SK-N-SH (cell line): ENCODE data around the gene PEX10. TPM values are rescaled to one million over a fixed set of nuclear protein-coding genes. Genes with fewer than 3 reads are reported as not detected.

Experiments
- CTCF ChIA-PET: fragments of 300-600, 350-600 bp; formaldehyde crosslinking; extraction: SDS; loops from one replicate; lab custom pipeline; 2021; lab: Yijun Ruan, JAX
- POLR2A ChIA-PET: fragments of 350-600 bp; sonication (Branson Sonifier 250); formaldehyde crosslinking; extraction: SDS; loops from one replicate; lab custom pipeline; 2020; ENCODE audit warnings: antibody characterized with exemption, inconsistent platforms; lab: Yijun Ruan, JAX
- DNase-seq: peaks from one replicate; pipeline ENCODE4 v3.0.0; 2012
- H2AFZ ChIP-seq: fragments of 200-600 bp; sonication (generic); 2 replicates; pipeline ENCODE4 v1.8.1; 2016; ENCODE audit warnings: antibody characterized with exemption, mild to moderate bottlenecking, low read depth
- H3F3A ChIP-seq: fragments of 200-600 bp; sonication (generic); replicated peaks from 2 replicates; pipeline ENCODE3; 2016; ENCODE audit warnings: antibody characterized with exemption, mild to moderate bottlenecking; ENCODE audit not compliant: insufficient read depth
- H3K27ac ChIP-seq, 2 experiments: fragments of 200-500 bp in 1 of 2; fragments of 200-600 bp in 1 of 2; sonication (Bioruptor generic) in 1 of 2; sonication (generic), shearing (Covaris generic) in 1 of 2; 2 replicates each; pipeline versions ENCODE4 v1.5.1 to v1.6.1; 2014 to 2016; ENCODE audit warnings: low read depth in 2 of 2, inconsistent platforms in 1 of 2, low read length in 1 of 2, mild to moderate bottlenecking in 1 of 2, mixed read lengths in 1 of 2
- H3K27me3 ChIP-seq: fragments of 200-600 bp; sonication (generic), shearing (Covaris generic); 2 replicates; pipeline ENCODE4 v1.6.1; 2016; ENCODE audit warnings: mixed run types; ENCODE audit not compliant: insufficient read depth
- H3K36me3 ChIP-seq, 2 experiments: fragments of 200-500 bp in 1 of 2; fragments of 200-600 bp in 1 of 2; sonication (Bioruptor generic) in 1 of 2; sonication (generic) in 1 of 2; replicated peaks in 1 of 2; 2 replicates each; pipeline versions ENCODE3 to v1.5.1; 2014 to 2016; ENCODE audit warnings: low read length in 1 of 2, mild to moderate bottlenecking in 1 of 2; ENCODE audit not compliant: insufficient read depth in 2 of 2, control insufficient read depth in 1 of 2
- H3K4me1 ChIP-seq, 2 experiments: fragments of 200-500 bp in 1 of 2; fragments of 200-600 bp in 1 of 2; sonication (Bioruptor generic) in 1 of 2; sonication (generic), shearing (Covaris generic) in 1 of 2; 2 replicates each; pipeline versions ENCODE4 v1.5.1 to v1.6.1; 2014 to 2016; ENCODE audit warnings: low read depth in 1 of 2, low read length in 1 of 2, mixed run types in 1 of 2; ENCODE audit not compliant: insufficient read depth in 2 of 2, control insufficient read depth in 1 of 2
- H3K4me2 ChIP-seq: fragments of 200-600 bp; sonication (generic), shearing (Covaris generic); 2 replicates; pipeline ENCODE4 v1.6.1; 2017; ENCODE audit warnings: mixed run types
- H3K4me3 ChIP-seq, 2 experiments: fragments of 200-500 bp in 1 of 2; fragments of 200-600 bp in 1 of 2; sonication (Bioruptor generic) in 1 of 2; sonication (generic), shearing (Covaris generic) in 1 of 2; 2 replicates each; pipeline versions ENCODE4 v1.5.1 to v1.8.1; 2014 to 2016; ENCODE audit warnings: low read depth in 2 of 2, inconsistent platforms in 1 of 2, low read length in 1 of 2, mild to moderate bottlenecking in 1 of 2, mixed read lengths in 1 of 2, moderate library complexity in 1 of 2
- H3K79me2 ChIP-seq: fragments of 200-600 bp; sonication (generic); 2 replicates; pipeline ENCODE4 v1.8.1; 2017; ENCODE audit warnings: mild to moderate bottlenecking; ENCODE audit not compliant: insufficient read depth
- H3K9ac ChIP-seq: fragments of 200-600 bp; sonication (generic); 2 replicates; pipeline ENCODE4 v1.6.1; 2017; ENCODE audit warnings: mixed run types
- H3K9me2 ChIP-seq: fragments of 200-600 bp; sonication (generic); 2 replicates; pipeline ENCODE4 v1.6.1; 2017; ENCODE audit warnings: mixed run types
- H3K9me3 ChIP-seq: fragments of 200-600 bp; sonication (generic); 2 replicates; pipeline ENCODE4 v1.6.1; 2017; ENCODE audit warnings: mixed run types, mild to moderate bottlenecking, moderate library complexity
- H4K20me1 ChIP-seq: fragments of 200-600 bp; sonication (generic); 2 replicates; pipeline ENCODE4 v1.6.1; 2017; ENCODE audit warnings: mild to moderate bottlenecking, mixed run types; ENCODE audit not compliant: insufficient read depth
- CHD2 ChIP-seq: fragments of 150-350 bp; IDR thresholded peaks from 2 replicates; pipeline ENCODE4 v1.6.1; 2018; ENCODE audit warnings: low read length; ENCODE audit not compliant: partially characterized antibody
- ELF1 ChIP-seq: IDR thresholded peaks from 2 replicates; pipeline ENCODE4 v1.4.0; 2012
- EP300 ChIP-seq, 2 experiments: IDR thresholded peaks; 2 replicates each; pipeline versions ENCODE4 v1.4.0 to v1.6.1; 2012; ENCODE audit warnings: borderline replicate concordance in 1 of 2, low read depth in 1 of 2, low read length in 1 of 2
- EZH2phosphoT487 ChIP-seq: fragments of 200-600 bp; sonication (generic); IDR thresholded peaks from 2 replicates; pipeline ENCODE4 v1.6.1; 2017; ENCODE audit warnings: low read depth, mixed run types, mild to moderate bottlenecking, antibody characterized with exemption, moderate library complexity, borderline replicate concordance
- FOSL2 ChIP-seq: IDR thresholded peaks from 2 replicates; pipeline ENCODE4 v1.4.0; 2012; ENCODE audit warnings: low read depth, mild to moderate bottlenecking, moderate library complexity, borderline replicate concordance
- FOXJ3 ChIP-seq: sonication (generic); formaldehyde crosslinking; IDR thresholded peaks from 2 replicates; pipeline ENCODE4 v1.5.1; 2020; ENCODE audit warnings: mild to moderate bottlenecking, missing genetic modification reagents
- FOXM1 ChIP-seq: IDR thresholded peaks from 2 replicates; pipeline ENCODE4 v1.4.0; 2012; ENCODE audit warnings: low read depth, mild to moderate bottlenecking
- GABPA ChIP-seq: IDR thresholded peaks from 2 replicates; pipeline ENCODE4 v1.4.0; 2012; ENCODE audit warnings: low read depth, mild to moderate bottlenecking
- MEF2A ChIP-seq: IDR thresholded peaks from 2 replicates; pipeline ENCODE4 v1.4.0; 2012; ENCODE audit warnings: low read depth, borderline replicate concordance
- MXI1 ChIP-seq: IDR thresholded peaks from 2 replicates; pipeline ENCODE4 v1.6.1; 2012; ENCODE audit warnings: mild to moderate bottlenecking, low read depth, low read length, improper control_type of control experiment
- NFIC ChIP-seq: IDR thresholded peaks from 2 replicates; pipeline ENCODE4 v1.4.0; 2012; ENCODE audit warnings: borderline replicate concordance
- NRF1 ChIP-seq: IDR thresholded peaks from 2 replicates; pipeline ENCODE4 v1.6.1; 2012; ENCODE audit warnings: low read depth, mild to moderate bottlenecking, low read length
- PBX3 ChIP-seq: IDR thresholded peaks from 2 replicates; pipeline ENCODE4; 2012
- POLR2AphosphoS5 ChIP-seq: IDR thresholded peaks from 2 replicates; pipeline ENCODE4 v1.6.1; 2012; ENCODE audit warnings: low read depth, low read length
- SIN3A ChIP-seq: IDR thresholded peaks from 2 replicates; pipeline ENCODE4 v1.6.1; 2012; ENCODE audit warnings: low read depth, mild to moderate bottlenecking, low read length, moderate library complexity, borderline replicate concordance
- TAF1 ChIP-seq: IDR thresholded peaks from 2 replicates; pipeline ENCODE4 v1.6.1; 2012; ENCODE audit warnings: low read depth, mild to moderate bottlenecking, low read length, moderate library complexity, borderline replicate concordance
- TCF12 ChIP-seq: IDR thresholded peaks from 2 replicates; pipeline ENCODE4 v1.4.0; 2012
- TEAD4 ChIP-seq: IDR thresholded peaks from 2 replicates; pipeline ENCODE4 v1.4.0; 2012; ENCODE audit warnings: mild to moderate bottlenecking, borderline replicate concordance; ENCODE audit not compliant: insufficient read depth
- USF2 ChIP-seq: fragments of 150-350 bp; IDR thresholded peaks from 2 replicates; pipeline ENCODE4 v1.6.1; 2017; ENCODE audit warnings: antibody characterized with exemption, low read length, low read depth, borderline replicate concordance
- YY1 ChIP-seq: IDR thresholded peaks from 2 replicates; pipeline ENCODE4 v1.4.0; 2012; ENCODE audit warnings: low read depth, mild to moderate bottlenecking
- WGBS: methylation state at CpG from one replicate; pipeline ENCODE4 v1.1.6; 2017; ENCODE audit warnings: low lambda C conversion rate; 5-methylcytosine and 5-hydroxymethylcytosine counted together
- polyA plus RNA-seq, 3 experiments: library from polyadenylated mRNA; depleted of rRNA; stranded (reverse); fragments of >200 nt; gene quantifications; 2 replicates each; pipeline ENCODE4 v1.2.3, GENCODE V29; 2012

PEX10 gene
- polyA plus RNA-seq, 1 of the 3 experiments (the other 2 are of a cell fraction) = 28.6 TPM

- no peak overlapping the region for H3K4me3 ChIP-seq
- H3K9ac ChIP-seq = no peak overlapping the region
- no peaks in the 10 kb centered on the region for H3K79me2 ChIP-seq
- H3K9me2 ChIP-seq = no peaks in the 10 kb centered on the region
- H2AFZ ChIP-seq = no peak overlapping the region
- H3K4me2 ChIP-seq = no peak overlapping the region
- DNase-seq = no peak
- ChIA-PET CTCF (no interaction called here), POLR2A (no interaction called here)
- no peaks in the 10 kb centered on the region for H3K27me3 ChIP-seq
- no peaks in the 10 kb centered on the region for H3F3A ChIP-seq
- H3K36me3 ChIP-seq = no peaks in the 10 kb centered on the region
- no peak for TF ChIP-seq MXI1
- no peak for TF ChIP-seq NFIC
- TF ChIP-seq SIN3A = no peak
- no peak for TF ChIP-seq GABPA
- TF ChIP-seq MEF2A = no peak
- no peak for TF ChIP-seq ELF1
- TF ChIP-seq NRF1 = no peak
- no peak for TF ChIP-seq CHD2
- no peak for TF ChIP-seq TCF12
- no peak for TF ChIP-seq EZH2phosphoT487
- TF ChIP-seq EP300 (IDR thresholded peaks at IDR 0.05; ENCODE audit: borderline replicate concordance in 1 of 2, low read depth in 1 of 2, low read length in 1 of 2) = no peak
- TF ChIP-seq YY1 = no peak
- TF ChIP-seq PBX3 = no peak
- TF ChIP-seq TEAD4 = no peak
- TF ChIP-seq FOXM1 = no peak
- no peak for TF ChIP-seq FOXJ3 (CRISPR knock-in tag)
- TF ChIP-seq TAF1 = no peak
- no peak for TF ChIP-seq USF2
- no peak for TF ChIP-seq POLR2AphosphoS5
- TF ChIP-seq FOSL2 = no peak
- 91% methylated on average over 26 of the region's 38 CpGs for WGBS
- no peaks in the 10 kb centered on the region for H3K9me3 ChIP-seq
- H3K27ac ChIP-seq = no peak overlapping the region
- no peaks in the 10 kb centered on the region; a peak in 1 of 4 replicates for H3K4me1 ChIP-seq
- H4K20me1 ChIP-seq = no peaks in the 10 kb centered on the region
Measured at GRCh38 chr1:2354511-2355372, 57.6 kb downstream of the PEX10 start.

Other genes starting within 250 kb of the PEX10 start
- gene FAAP20, start 217.8 kb downstream of the PEX10 start, polyA plus RNA-seq (2012; rRNA removed) = 35.6 and 58.3 TPM in 2 replicates
- gene SKI, start 184.2 kb downstream of the PEX10 start, polyA plus RNA-seq (2012; rRNA removed) = 3.5 and 7.2 TPM in 2 replicates
- gene MORN1, start 21.0 kb downstream of the PEX10 start, polyA plus RNA-seq (2012; rRNA removed) = 13.7 and 16.3 TPM in 2 replicates
- gene RER1, start 20.7 kb downstream of the PEX10 start, polyA plus RNA-seq (2012; rRNA removed) = 181 and 189 TPM in 2 replicates
- gene PLCH2, start 63.7 kb upstream of the PEX10 start, polyA plus RNA-seq (2012; rRNA removed) = 0.08 and 0.18 TPM in 2 replicates
- 15.1 and 16.6 TPM in 2 replicates for gene PANK4, start 114.0 kb upstream of the PEX10 start, polyA plus RNA-seq (2012; rRNA removed)
- gene HES5, start 117.7 kb upstream of the PEX10 start, polyA plus RNA-seq (2012; rRNA removed) = 0.03 and 0.05 TPM in 2 replicates
- gene TNFRSF14, start 143.8 kb upstream of the PEX10 start, polyA plus RNA-seq (2012; rRNA removed) = 0.19 and 0.28 TPM in 2 replicates
- gene PRXL2B, start 174.2 kb upstream of the PEX10 start, polyA plus RNA-seq (2012; rRNA removed) = 28.0 and 33.7 TPM in 2 replicates
- 0.16 and 0.26 TPM in 2 replicates for gene MMEL1, start 220.5 kb upstream of the PEX10 start, polyA plus RNA-seq (2012; rRNA removed)